Fibroblast of peridontal ligament (primary cell): ENCODE results near the gene B4GALNT4.
A peak's percentile ranks its signal among the peaks of the same experiment; 100 is the strongest.
"Not testable (repeated sequence)": the region's sequence is repeated elsewhere in the genome, so short reads cannot be mapped to it uniquely, and the experiment has no call there.

Source experiments
- DNase-seq: peaks from one replicate; pipeline ENCODE4 v3.0.0-alpha.2; 2010; ENCODE audit errors: extremely low read depth

Gene B4GALNT4

DNA sequence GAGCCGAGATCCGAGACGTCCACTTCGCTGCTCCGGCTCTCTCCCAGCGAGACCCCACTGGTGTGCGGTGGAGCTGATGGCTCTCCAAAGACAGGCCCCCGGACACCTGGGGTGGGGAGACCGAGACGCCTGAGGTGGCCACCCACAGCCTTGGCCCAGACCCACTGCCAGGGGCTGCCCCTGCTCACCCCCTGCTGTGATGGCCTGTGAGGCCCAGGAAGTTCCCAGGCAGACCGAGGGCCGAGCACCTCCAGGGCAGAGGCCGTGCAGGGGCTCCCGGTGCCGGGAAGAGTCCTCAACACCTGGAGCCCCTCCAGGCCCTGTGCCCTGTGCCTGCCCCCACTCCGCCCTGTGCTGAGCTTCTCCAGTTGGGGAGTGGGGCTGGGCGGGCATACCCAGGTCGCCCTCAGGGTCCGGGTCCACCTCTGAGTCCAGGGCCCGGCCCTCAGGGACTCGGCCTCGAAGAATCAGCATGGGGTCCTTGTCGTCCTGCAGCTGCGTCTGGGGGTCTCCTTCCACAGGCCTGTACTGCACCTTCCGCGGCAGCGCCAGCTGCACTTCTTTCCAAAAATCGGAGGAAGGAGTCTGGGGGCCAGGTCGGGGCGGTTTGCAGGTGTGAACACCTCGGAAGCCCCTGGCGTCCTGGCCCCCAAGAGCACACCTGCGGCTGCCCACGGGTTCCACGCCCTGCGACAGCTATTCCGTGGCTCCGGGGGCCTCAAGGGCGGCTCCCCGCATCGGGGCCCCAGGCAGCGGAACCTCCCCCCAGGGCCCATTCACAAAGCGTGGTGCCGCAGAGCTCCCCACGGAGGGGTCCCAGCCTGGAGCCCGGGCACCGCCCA is 36.9 kb downstream of the B4GALNT4 start:
- DNase-seq, result no peak

DNA sequence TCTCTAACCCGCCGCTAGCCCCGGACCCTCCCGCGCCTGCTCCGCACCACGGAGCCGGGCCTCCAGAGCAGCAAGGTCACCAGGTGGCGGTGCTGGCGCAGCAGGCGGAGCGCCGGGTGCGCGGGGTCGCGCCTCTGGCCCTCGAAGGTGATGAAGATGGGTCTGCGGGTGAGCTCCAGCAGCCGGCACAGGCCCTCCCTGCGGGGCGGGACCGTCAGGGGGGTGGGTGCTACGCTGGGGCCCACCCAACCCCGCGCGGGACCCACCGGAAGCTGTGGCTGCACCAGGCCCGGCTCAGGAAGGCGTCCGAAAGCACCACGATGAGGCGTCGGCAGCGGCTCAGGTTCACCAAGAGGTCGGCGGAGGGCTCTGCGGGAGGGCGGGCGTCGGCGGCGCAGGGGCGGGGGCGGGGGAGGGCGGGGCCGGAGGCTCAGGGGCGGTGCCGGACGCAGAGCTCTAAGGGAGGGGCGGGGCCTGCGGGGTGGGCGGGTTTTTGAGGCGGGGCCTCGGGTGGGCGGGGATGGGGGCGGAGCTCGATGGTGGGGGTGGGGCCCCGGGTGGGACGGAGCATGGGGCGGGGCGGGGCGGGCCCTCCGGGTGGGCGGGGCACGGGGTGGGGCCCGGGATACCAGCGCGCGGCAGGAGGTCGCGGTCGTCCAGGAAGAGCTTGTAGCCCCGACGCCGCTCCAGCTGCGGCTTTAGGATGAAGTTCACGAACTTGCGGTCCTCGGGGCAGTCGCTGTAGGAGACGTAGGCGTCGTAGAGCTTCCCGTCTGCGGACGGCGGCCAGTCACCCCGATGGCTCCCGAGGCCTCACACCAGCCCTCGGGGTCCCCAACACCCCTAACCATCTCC is 37.7 kb downstream of the B4GALNT4 start:
- peak; percentile 38 for DNase-seq

DNA sequence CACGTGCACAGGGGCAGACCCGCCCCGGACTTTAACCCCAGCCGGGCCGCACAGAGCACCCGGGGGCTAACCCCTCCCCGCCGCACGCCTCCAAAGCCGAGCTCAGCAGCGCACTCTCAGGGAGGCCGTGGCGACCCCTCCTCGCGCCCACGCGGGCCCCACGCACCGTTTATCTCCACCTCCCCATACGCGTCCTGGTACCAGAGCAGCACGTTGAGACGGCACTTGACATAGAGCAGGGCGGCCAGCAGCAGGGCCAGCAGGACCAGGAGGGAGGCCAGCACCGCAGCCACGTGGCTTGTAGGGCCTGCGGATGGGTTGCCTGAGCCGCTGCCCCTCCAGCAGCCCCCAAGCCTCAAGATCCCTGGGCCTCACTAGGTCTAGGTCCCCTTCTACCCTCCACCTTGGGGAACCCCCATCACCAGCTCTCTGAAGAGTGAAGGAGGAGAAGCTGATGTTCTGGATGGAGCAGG is 38.4 kb downstream of the B4GALNT4 start:
- no peak for DNase-seq

DNA sequence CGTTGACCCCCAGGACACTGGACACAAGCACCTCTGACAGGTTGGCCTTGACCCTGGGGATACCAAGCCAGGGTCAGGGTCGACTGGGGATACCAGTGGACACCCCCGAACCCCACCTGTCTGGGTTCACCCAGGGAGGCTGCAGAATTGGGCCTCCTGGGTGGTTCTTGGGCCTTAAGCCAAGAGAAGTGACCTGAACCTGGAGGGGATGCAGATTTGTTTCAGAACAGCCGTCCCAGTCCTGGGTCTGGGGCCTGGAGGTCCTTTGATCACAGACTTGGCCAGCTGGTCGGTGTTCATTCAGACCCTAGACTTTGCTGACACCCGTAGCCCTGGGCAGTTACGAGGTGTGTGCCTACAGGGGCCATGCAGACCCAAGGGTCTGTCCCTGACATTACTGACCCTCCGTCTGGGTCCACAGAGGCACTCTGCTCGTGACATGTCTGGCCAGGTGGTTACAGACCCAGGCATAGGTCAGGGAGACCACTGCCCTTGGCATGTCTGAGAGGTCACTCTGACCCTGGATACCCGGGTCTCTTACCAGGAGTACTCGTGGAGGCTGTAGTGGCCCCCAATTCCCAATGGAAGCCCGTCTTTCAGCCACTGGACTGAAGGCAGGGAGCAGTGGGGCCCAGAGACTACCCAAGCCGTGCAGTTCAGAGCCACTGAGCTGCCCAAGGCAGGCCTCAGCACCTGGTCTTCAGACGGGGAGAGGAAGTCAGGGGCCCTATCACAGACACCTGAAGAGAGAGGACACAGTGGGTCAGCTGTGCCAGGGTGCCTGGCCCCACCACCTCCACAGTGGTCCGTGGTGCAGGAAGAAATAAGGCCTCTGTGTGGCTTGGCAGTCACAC is 39.1 kb downstream of the B4GALNT4 start:
- no peak for DNase-seq

DNA sequence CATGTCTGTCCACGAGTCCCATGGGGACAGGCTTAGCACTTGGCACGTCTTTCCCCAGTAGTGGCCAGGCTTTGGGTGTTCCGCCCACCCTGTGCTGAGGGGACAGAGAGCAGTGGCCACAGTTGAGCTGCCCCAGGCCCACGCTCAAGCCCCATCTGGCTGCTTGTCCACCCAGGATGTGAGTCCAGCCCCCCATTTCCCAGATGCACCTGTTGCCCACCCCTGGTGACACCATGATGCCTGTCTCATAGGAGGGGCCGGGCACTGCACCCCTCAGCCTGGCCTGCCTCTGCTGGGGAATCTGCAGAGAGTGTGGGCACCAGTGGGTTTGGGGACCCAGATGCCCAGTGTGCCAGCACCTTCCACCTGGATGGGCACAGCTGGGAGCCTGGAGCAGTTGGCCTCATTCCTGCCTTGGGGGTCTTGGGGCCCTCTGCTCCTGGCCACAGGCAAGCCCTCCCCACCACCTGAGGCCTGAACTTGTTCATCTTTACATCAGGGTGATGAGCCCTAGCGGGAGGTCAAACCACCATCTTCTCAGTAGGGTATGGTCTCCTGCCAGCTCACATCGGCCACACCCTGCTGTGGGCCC is 39.8 kb downstream of the B4GALNT4 start:
- DNase-seq, result no peak

GRCh38 chr11:409600-410483 is 40.5 kb downstream of the B4GALNT4 start:
- no peak for DNase-seq

GRCh38 chr11:410711-411110 is 41.4 kb downstream of the B4GALNT4 start:
- not testable (repeated sequence) for DNase-seq

GRCh38 chr11:411520-411919 is 42.2 kb downstream of the B4GALNT4 start:
- DNase-seq, result not testable (repeated sequence)

GRCh38 chr11:412641-413119 is 43.4 kb downstream of the B4GALNT4 start:
- no peak for DNase-seq

DNA sequence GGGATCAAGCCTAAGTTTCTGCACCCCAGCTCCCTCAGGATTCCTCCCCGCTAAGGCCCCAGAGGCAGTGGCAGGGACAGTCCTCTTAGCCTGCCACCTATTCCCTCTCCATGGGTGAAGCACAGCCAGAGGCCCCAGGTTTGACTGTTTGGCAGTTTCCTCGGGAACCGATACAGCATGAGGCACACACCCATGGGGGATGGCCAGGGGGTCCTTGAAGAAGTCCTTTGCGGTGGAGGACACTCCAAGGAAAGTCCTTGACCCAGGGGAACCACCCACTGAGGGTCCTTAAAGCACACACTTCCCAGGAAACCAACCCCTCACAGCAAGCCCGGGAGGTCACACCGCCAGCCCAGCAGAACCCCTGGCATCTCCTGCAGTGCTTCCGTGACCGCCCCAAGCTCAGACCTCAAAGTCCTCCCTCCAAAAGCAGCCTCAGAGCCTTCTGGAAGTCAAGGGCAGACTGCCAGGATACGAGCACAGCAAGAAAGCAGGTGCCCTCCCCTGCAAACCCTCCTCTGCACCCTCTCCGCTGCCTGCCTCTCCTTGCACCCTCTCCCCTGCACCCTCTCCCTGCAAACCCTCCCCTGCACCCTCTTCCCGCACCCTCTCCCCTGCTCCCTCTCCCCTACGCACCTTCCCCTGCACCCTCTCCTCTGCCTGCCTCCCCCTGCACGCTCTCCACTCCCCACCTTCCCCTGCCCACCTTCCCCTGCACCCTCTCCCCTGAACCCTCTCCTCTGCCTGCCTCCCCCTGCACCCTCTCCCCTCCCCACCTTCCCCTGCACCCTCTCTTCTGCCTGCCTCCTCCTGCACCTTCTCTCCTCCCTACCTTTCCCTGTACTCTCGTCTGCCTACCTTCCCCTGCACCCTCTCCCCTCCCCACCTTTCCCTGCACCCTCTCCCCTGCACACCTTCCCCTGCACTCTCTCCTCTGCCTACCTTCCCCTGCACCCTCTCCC is 44.1 kb downstream of the B4GALNT4 start:
- DNase-seq, result no peak

- no peak for DNase-seq
These were observed 45.1 kb downstream of the B4GALNT4 start for GRCh38 chr11:414318-414857.

DNA sequence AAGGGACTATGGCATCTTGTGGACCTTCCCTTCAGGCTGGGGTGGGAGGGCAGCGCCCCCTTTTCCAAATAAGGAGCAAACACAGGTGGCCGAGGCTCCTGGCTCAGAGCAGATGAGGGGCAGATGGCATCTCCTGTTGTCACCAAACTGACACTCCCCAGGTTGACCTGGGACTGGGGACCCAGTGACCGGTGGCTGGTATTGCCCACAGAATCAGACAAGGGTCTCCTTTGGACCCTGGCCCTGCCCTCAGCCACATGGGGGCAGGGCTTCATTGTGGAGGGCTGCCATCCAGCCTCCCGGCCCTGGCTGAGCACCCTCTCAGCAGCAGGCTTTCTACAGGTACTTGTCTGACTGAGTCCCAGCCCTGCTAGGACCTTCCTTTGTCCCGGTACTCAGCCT is 46.3 kb downstream of the B4GALNT4 start:
- DNase-seq, result no peak

- DNase-seq, result no peak
These were observed 46.9 kb downstream of the B4GALNT4 start for GRCh38 chr11:416051-416756.

DNA sequence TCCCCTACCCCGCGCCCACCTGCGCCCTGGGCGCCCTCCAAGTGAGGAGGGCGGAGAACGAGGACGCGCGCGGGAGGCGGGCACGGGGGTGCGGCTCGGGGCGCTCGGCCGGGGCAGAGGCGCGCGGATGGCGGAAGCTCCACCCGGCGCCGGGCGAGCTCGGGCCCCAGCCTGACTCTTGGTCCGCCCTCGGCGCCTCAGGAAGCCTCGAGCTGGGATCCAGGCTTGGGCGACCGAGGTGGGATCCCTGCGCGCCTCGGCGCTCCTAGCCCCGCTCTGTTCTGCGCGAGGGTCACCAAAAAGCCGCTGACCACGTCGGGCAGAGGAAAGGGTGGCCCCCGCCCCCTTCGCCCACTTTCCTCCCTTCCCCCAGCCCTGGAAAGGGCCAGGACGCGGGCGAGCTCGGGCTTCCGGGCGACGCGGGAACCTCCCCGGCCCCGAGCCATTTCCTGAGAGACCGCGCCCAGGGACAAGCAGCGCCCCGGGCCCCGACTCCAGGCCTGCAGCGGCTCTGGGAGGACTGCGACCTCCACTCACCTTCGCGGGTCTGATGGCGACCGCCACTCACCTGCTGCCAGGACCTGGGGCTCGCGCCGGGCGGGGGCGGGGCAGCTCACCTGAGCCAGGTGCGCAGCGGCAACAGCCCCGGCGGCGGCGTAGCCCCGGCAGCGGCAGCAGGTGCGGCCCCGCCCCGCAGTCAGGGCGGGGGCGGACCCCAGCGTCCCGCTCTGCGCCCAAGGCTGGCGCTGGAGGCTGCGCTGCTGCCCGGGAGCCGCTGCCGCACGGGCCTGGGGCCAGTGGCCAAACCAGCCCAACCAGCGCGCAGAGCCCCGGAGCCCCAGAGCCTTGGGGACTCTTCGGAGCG is 47.7 kb downstream of the B4GALNT4 start:
- no peak for DNase-seq

DNA sequence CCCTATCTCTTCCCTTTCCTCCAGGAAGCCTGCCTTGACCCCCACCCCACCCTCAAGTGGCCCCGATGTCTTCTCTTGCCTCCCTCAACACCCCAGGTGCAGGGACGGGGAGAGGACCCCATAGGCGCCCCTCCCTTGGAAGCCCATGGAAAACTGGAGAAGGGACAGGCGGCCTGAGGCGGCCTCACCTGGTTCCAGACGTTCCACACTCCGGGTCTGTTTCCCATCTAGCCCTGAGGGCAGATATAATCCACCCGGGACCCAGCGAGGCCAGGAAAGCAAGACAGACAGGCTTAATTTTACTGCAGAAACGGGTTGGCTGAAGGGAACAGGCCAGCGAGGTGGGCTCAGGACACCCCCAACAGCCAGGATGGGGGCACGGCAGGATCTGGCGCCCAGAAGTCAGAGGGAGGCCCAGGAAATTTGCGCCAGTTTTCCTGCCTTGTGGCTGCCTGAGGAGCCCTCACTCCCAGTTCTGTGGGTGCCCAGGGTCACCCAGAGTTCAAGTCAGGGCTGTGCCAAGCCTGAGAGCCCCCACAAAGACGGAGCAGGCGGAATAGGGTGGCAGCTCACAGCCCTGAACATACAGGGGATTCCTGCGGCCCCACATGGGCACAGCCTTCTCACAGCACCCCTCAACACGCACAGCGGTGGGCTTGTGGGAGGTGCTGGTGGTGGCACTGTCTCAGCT is 48.5 kb downstream of the B4GALNT4 start:
- DNase-seq, result no peak
